H1 (cell line): ENCODE measurements around the gene GUCA2B. TPM values are rescaled to one million over a fixed set of nuclear protein-coding genes. Genes with fewer than 3 reads are reported as not detected.

ENCODE experiments used
- CTCF ChIA-PET: fragments of 300-600 bp; sonication (Branson Sonifier 250); formaldehyde crosslinking; loops from one replicate; lab custom pipeline; 2021; ENCODE audit not compliant: partially characterized antibody; lab: Charles Lee
- POLR2A ChIA-PET: fragments of 300-600 bp; sonication (Branson Sonifier 250); formaldehyde crosslinking; loops from one replicate; lab custom pipeline; 2021; ENCODE audit warnings: inconsistent platforms; ENCODE audit not compliant: partially characterized antibody; lab: Charles Lee
- DNase-seq, 2 experiments: peaks; one replicate each; pipeline versions ENCODE4 v3.0.0 to v3.0.0-alpha.2; 2010 to 2022; ENCODE audit warnings: low spot score in 2 of 2, low read depth in 1 of 2, mixed read lengths in 1 of 2
- FAIRE-seq: peaks from 2 replicates; lab custom pipeline; 2011; peaks lifted over from hg19 to GRCh38; lab: Jason Lieb, UNC
- H2AFZ ChIP-seq: 2 replicates; pipeline ENCODE4 v1.8.1; 2012; ENCODE audit warnings: low read length, inconsistent platforms
- H2AK5ac ChIP-seq: 2 replicates; pipeline ENCODE4 v1.6.1; 2013; ENCODE audit warnings: low read depth, low read length
- H2BK120ac ChIP-seq: replicated peaks from 2 replicates; pipeline ENCODE3; 2013; ENCODE audit warnings: low read depth, low read length, inconsistent platforms
- H2BK12ac ChIP-seq: 2 replicates; pipeline ENCODE4 v1.6.1; 2013; ENCODE audit warnings: low read depth, low read length
- H2BK15ac ChIP-seq: 2 replicates; pipeline ENCODE4 v1.6.1; 2013; ENCODE audit warnings: low read length
- H2BK20ac ChIP-seq: 2 replicates; pipeline ENCODE4 v1.6.1; 2013; ENCODE audit warnings: low read length
- H2BK5ac ChIP-seq: 2 replicates; pipeline ENCODE4 v1.6.1; 2013; ENCODE audit warnings: low read depth, low read length
- H3K14ac ChIP-seq: 2 replicates; pipeline ENCODE4 v1.6.1; 2013; ENCODE audit warnings: inconsistent platforms; ENCODE audit not compliant: insufficient read length
- H3K18ac ChIP-seq: 2 replicates; pipeline ENCODE4 v1.6.1; 2013; ENCODE audit warnings: low read length; ENCODE audit errors: extremely low read depth
- H3K23ac ChIP-seq: 2 replicates; pipeline ENCODE4 v1.6.1; 2013; ENCODE audit warnings: inconsistent platforms; ENCODE audit not compliant: insufficient read length
- H3K23me2 ChIP-seq: 2 replicates; pipeline ENCODE4 v1.6.1; 2013; ENCODE audit warnings: low read depth, low read length
- H3K27ac ChIP-seq: 2 replicates; pipeline ENCODE4 v1.6.1; 2011; ENCODE audit warnings: low read depth, low read length, inconsistent platforms
- H3K27me3 ChIP-seq, 4 experiments: replicated peaks in 1 of 4; 1 replicate in 1 of 4; 2 replicates in 3 of 4; pipeline versions ENCODE4 v1.6.1 to v1.8.1; 2011 to 2013; ENCODE audit warnings: low read length in 3 of 4, mild to moderate bottlenecking in 3 of 4, inconsistent platforms in 2 of 4, mixed read lengths in 2 of 4, moderate library complexity in 1 of 4; ENCODE audit not compliant: control insufficient read depth in 3 of 4, insufficient read depth in 3 of 4; ENCODE audit errors: extremely low read depth in 1 of 4
- H3K36me3 ChIP-seq, 4 experiments: 2 replicates each; pipeline versions ENCODE4 v1.6.1 to v1.8.1; 2011 to 2013; ENCODE audit warnings: mild to moderate bottlenecking in 4 of 4, low read length in 3 of 4, moderate library complexity in 2 of 4, control low read depth in 1 of 4, inconsistent platforms in 1 of 4; ENCODE audit not compliant: insufficient read depth in 4 of 4, control insufficient read depth in 2 of 4
- H3K4ac ChIP-seq: replicated peaks from 2 replicates; pipeline ENCODE3; 2013; ENCODE audit warnings: low read length, low read depth, mixed read lengths, inconsistent platforms; ENCODE audit not compliant: insufficient read length
- H3K4me1 ChIP-seq, 4 experiments: replicated peaks in 1 of 4; 1 replicate in 1 of 4; 2 replicates in 3 of 4; pipeline versions ENCODE4 v1.6.1 to v1.8.1; 2011 to 2013; ENCODE audit warnings: low read length in 3 of 4, inconsistent platforms in 2 of 4, mixed read lengths in 1 of 4; ENCODE audit not compliant: insufficient read depth in 4 of 4, control insufficient read depth in 3 of 4
- H3K4me2 ChIP-seq, 2 experiments: 2 replicates each; pipeline versions ENCODE4 v1.6.1 to v1.8.1; 2011 to 2013; ENCODE audit warnings: low read depth in 2 of 2, low read length in 2 of 2, control low read depth in 1 of 2, inconsistent platforms in 1 of 2, mild to moderate bottlenecking in 1 of 2; ENCODE audit not compliant: insufficient read depth in 1 of 2
- H3K4me3 ChIP-seq, 4 experiments: fragments of 200-600, 300-600 bp in 1 of 4; sonication (generic), shearing (Covaris generic), sonication (Bioruptor Twin) in 1 of 4; 2 replicates each; pipeline versions ENCODE4 v1.5.1 to v1.8.1; 2011 to 2016; ENCODE audit warnings: low read length in 4 of 4, low read depth in 3 of 4, control low read depth in 2 of 4, inconsistent platforms in 2 of 4, mild to moderate bottlenecking in 2 of 4, mixed read lengths in 1 of 4, moderate library complexity in 1 of 4; ENCODE audit not compliant: insufficient read depth in 2 of 4; ENCODE audit errors: extremely low read depth in 1 of 4
- H3K56ac ChIP-seq: replicated peaks from 2 replicates; pipeline ENCODE3; 2013; ENCODE audit warnings: low read depth, mild to moderate bottlenecking, mixed read lengths, low read length, inconsistent platforms; ENCODE audit not compliant: insufficient read length
- H3K79me1 ChIP-seq: 2 replicates; pipeline ENCODE4 v1.6.1; 2013; ENCODE audit warnings: low read depth, low read length, control low read depth
- H3K79me2 ChIP-seq, 2 experiments: 2 replicates each; pipeline versions ENCODE4 v1.6.1 to v1.8.1; 2012 to 2013; ENCODE audit warnings: low read length in 2 of 2, mild to moderate bottlenecking in 2 of 2, inconsistent platforms in 1 of 2; ENCODE audit not compliant: insufficient read depth in 2 of 2, control insufficient read depth in 1 of 2
- H3K9ac ChIP-seq, 4 experiments: replicated peaks in 1 of 4; 1 replicate in 1 of 4; 2 replicates in 3 of 4; pipeline versions ENCODE4 v1.6.1 to v1.8.1; 2011 to 2013; ENCODE audit warnings: low read depth in 3 of 4, low read length in 3 of 4, control low read depth in 2 of 4, mild to moderate bottlenecking in 2 of 4, moderate library complexity in 2 of 4, inconsistent platforms in 1 of 4; ENCODE audit errors: extremely low read depth in 1 of 4
- H3K9me3 ChIP-seq, 2 experiments: 2 replicates each; pipeline versions ENCODE4 v1.6.1 to v1.8.1; 2012 to 2013; ENCODE audit warnings: mild to moderate bottlenecking in 2 of 2, moderate library complexity in 2 of 2, control low read depth in 1 of 2, inconsistent platforms in 1 of 2, low read depth in 1 of 2, low read length in 1 of 2, mixed read lengths in 1 of 2; ENCODE audit not compliant: insufficient read depth in 2 of 2
- H4K20me1 ChIP-seq, 2 experiments: replicated peaks in 1 of 2; 2 replicates each; pipeline versions ENCODE3 to v1.8.1; 2011 to 2013; ENCODE audit warnings: inconsistent platforms in 2 of 2, low read length in 2 of 2, mild to moderate bottlenecking in 1 of 2; ENCODE audit not compliant: insufficient read depth in 2 of 2, control insufficient read depth in 1 of 2
- H4K5ac ChIP-seq: 2 replicates; pipeline ENCODE4 v1.6.1; 2013; ENCODE audit warnings: low read length, low read depth, mixed read lengths, inconsistent platforms; ENCODE audit not compliant: insufficient read length
- H4K8ac ChIP-seq: 2 replicates; pipeline ENCODE4 v1.8.0; 2013; ENCODE audit warnings: mild to moderate bottlenecking, moderate library complexity, low read length, inconsistent platforms; ENCODE audit not compliant: insufficient read depth; ENCODE audit errors: extremely low read depth
- H4K91ac ChIP-seq: replicated peaks from 2 replicates; pipeline ENCODE3; 2013; ENCODE audit warnings: low read length, mixed read lengths, inconsistent platforms; ENCODE audit not compliant: insufficient read length
- SIRT6 ChIP-seq: IDR thresholded peaks from one replicate; pipeline ENCODE4 v1.7.1; 2012; ENCODE audit warnings: low read length, inconsistent platforms
- WGBS, 2 experiments: shearing (Covaris generic) in 1 of 2; methylation state at CpG; one replicate each; pipeline versions ENCODE4 v1.1.6 to v1.1.7; 2013 to 2015; ENCODE audit warnings: low lambda C conversion rate in 2 of 2, mixed read lengths in 2 of 2, inconsistent platforms in 1 of 2, low coverage in 1 of 2, missing lambda C conversion rate in 1 of 2; ENCODE audit not compliant: insufficient replicate concordance in 2 of 2, insufficient coverage in 1 of 2, insufficient read length in 1 of 2; ENCODE audit errors: extremely low coverage in 1 of 2, missing lambda C conversion rate in 1 of 2; 5-methylcytosine and 5-hydroxymethylcytosine counted together
- polyA plus RNA-seq, 7 experiments: library from polyadenylated mRNA; depleted of rRNA in 3 of 7; stranded (reverse) in 5 of 7; unstranded in 2 of 7; fragments of >200 nt in 5 of 7; fragments of 200-250 nt in 2 of 7; gene quantifications; 1 replicate in 5 of 7; 2 replicates in 1 of 7; 4 replicates in 1 of 7; pipeline versions ENCODE4 v1.2.1 to v1.2.3, GENCODE V29; 2011 to 2013; ENCODE audit warnings: missing spikeins in 2 of 7, mixed read lengths in 2 of 7
- total RNA-seq: library from RNA; stranded (reverse); fragmentation: NEBNext Ultra II Directional; extraction: Animal tissue kit (Norgen Biotek cat#: 25700); gene quantifications from 2 replicates; pipeline ENCODE4 v1.2.1, GENCODE V29; 2021

GUCA2B gene
- total and polyA plus RNA-seq, 2 of the 8 experiments (the other 6 are each of a cell fraction or from before 2014, with no cell fraction given): not detected

DNA sequence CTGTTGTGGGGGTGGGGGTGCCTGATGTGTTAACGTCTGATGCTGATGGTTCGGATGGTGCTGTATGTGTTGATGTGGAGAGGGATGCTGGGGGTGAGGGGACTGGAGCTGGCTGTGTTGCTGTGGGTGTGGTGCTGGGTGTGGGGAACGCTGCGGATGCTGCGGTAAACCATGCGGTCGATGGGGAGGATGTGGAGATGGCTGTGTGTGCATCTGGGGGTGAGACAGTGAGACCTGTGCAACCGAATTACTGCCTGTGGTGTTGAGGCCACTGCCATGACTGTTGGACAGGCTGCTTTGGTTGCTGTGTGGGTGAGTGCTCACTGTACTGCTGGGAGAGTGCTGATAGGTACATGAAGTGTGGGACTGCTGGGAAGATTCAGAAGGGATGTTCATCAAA lies 38.1 kb downstream of the GUCA2B start:
- H3K79me2 ChIP-seq: no peaks in the 10 kb centered on the region
- H3K9ac ChIP-seq: no peak overlapping the region
- no peak overlapping the region for H2BK20ac ChIP-seq
- no peaks in the 10 kb centered on the region for H3K23me2 ChIP-seq
- WGBS, 2 experiments: 95% methylated on average over 8 of the region's 8 CpGs; no CpG with 5 or more reads in 1 of the 2 experiments
- ChIA-PET CTCF (interaction anchor here (1.0 to 2.7 kb wide), 3 partner anchors 15 to 18 kb away, joined by 3 to 14 read pairs (median 3); no protein-coding TSS in a partner anchor), POLR2A (no interaction called here)
- H3K56ac ChIP-seq: no peak overlapping the region
- FAIRE-seq (no peak), DNase-seq (no peak)
- H3K4me3 ChIP-seq: no peak overlapping the region
- no peak overlapping the region for H4K8ac ChIP-seq
- H2BK5ac ChIP-seq: no peak overlapping the region
- H3K14ac ChIP-seq: no peak overlapping the region
- no peak overlapping the region for H3K23ac ChIP-seq
- H3K4me2 ChIP-seq: no peak overlapping the region
- H4K5ac ChIP-seq: no peak overlapping the region
- no peak overlapping the region for H4K91ac ChIP-seq
- no peak overlapping the region for H3K27ac ChIP-seq
- H3K4ac ChIP-seq: peak overlapping the region; percentile 80
- H3K36me3 ChIP-seq: peaks cover 0 to 27% (median 12%) of the 10 kb centered on the region in 4 experiments; a peak in 5 of 8 replicates
- H3K27me3 ChIP-seq: no peaks in the 10 kb centered on the region
- no peaks in the 10 kb centered on the region for H3K9me3 ChIP-seq
- H3K18ac ChIP-seq: no peak overlapping the region; the same call in 1 of the 2 replicates
- H4K20me1 ChIP-seq: peaks cover 0 to 2% of the 10 kb centered on the region in 2 experiments
- H2BK15ac ChIP-seq: no peak overlapping the region
- H2AFZ ChIP-seq: no peak overlapping the region
- H2AK5ac ChIP-seq: no peak overlapping the region
- H2BK12ac ChIP-seq: no peak overlapping the region
- no peaks in the 10 kb centered on the region for H3K4me1 ChIP-seq
- H3K79me1 ChIP-seq: 0 out of 2 replicates have a peak, but pooled peaks cover 2% of the 10 kb centered on the region
- no peak overlapping the region for H2BK120ac ChIP-seq
- no peak for TF ChIP-seq SIRT6
